Endodermal cell (in vitro differentiated cells): ENCODE data around the gene LIMK2. TPM values are rescaled to one million over a fixed set of nuclear protein-coding genes. Genes with fewer than 3 reads are reported as not detected.

Source experiments
- DNase-seq: peaks from one replicate; pipeline ENCODE4 v3.0.0-alpha.2; 2017
- H3K27ac ChIP-seq: 2 replicates; pipeline ENCODE4 v1.5.1; 2013; ENCODE audit warnings: mild to moderate bottlenecking, low read depth, low read length, moderate library complexity
- H3K27me3 ChIP-seq: 2 replicates; pipeline ENCODE4 v1.6.1; 2013; ENCODE audit warnings: mild to moderate bottlenecking, low read length, moderate library complexity; ENCODE audit not compliant: insufficient read depth, control insufficient read depth, poor library complexity, severe bottlenecking
- H3K36me3 ChIP-seq: 2 replicates; pipeline ENCODE4 v1.7.0; 2013; ENCODE audit warnings: mild to moderate bottlenecking, low read length, moderate library complexity; ENCODE audit not compliant: control insufficient read depth, insufficient read depth
- H3K4me1 ChIP-seq: one replicate; pipeline ENCODE4 v1.7.0; 2013; ENCODE audit warnings: low read length; ENCODE audit not compliant: control insufficient read depth, insufficient read depth
- H3K4me3 ChIP-seq: 2 replicates; pipeline ENCODE4 v1.5.1; 2013; ENCODE audit warnings: mild to moderate bottlenecking, low read length, moderate library complexity
- H3K9ac ChIP-seq: 2 replicates; pipeline ENCODE4 v1.6.1; 2013; ENCODE audit warnings: mild to moderate bottlenecking, low read length, moderate library complexity; ENCODE audit not compliant: poor library complexity, severe bottlenecking; ENCODE audit errors: extremely low read depth
- H3K9me3 ChIP-seq: 2 replicates; pipeline ENCODE4 v1.6.1; 2013; ENCODE audit warnings: mild to moderate bottlenecking, low read length, moderate library complexity; ENCODE audit not compliant: control insufficient read depth
- H3K27ac Mint-ChIP-seq: 2 replicates; pipeline ENCODE4 v1.8.0; 2020; ENCODE audit warnings: mixed read lengths
- H3K27me3 Mint-ChIP-seq: 2 replicates; pipeline ENCODE4 v1.8.0; 2021; ENCODE audit warnings: mild to moderate bottlenecking, mixed read lengths; ENCODE audit not compliant: insufficient read depth
- H3K36me3 Mint-ChIP-seq: 2 replicates; pipeline ENCODE4 v1.8.0; 2020; ENCODE audit warnings: low read depth, mixed read lengths
- H3K4me1 Mint-ChIP-seq: 2 replicates; pipeline ENCODE4 v1.8.0; 2020; ENCODE audit warnings: mixed read lengths
- H3K4me3 Mint-ChIP-seq: 2 replicates; pipeline ENCODE4 v1.8.0; 2020; ENCODE audit warnings: mild to moderate bottlenecking, moderate library complexity, mixed read lengths
- H3K9me3 Mint-ChIP-seq: 2 replicates; pipeline ENCODE4 v1.8.0; 2020; ENCODE audit warnings: mild to moderate bottlenecking, mixed read lengths
- CTCF ChIP-seq: fragments of 200-600 bp; sonication (generic); conservative IDR thresholded peaks from 2 replicates; pipeline ENCODE4 v1.5.0; 2021; ENCODE audit warnings: antibody characterized with exemption, mild to moderate bottlenecking
- WGBS, 2 experiments: methylation state at CpG; one replicate each; pipeline versions ENCODE4 v1.1.5 to v1.1.7; 2013; ENCODE audit warnings: missing lambda C conversion rate in 2 of 2, mixed read lengths in 1 of 2; ENCODE audit not compliant: insufficient coverage in 1 of 2, insufficient read length in 1 of 2; 5-methylcytosine and 5-hydroxymethylcytosine counted together
- total RNA-seq, 2 donors: library from RNA; stranded (reverse); fragmentation: NEBNext Ultra II Directional in 1 of 2; extraction: Animal tissue kit (Norgen Biotek cat#: 25700) in 1 of 2; gene quantifications; 2 replicates in 1 of 2; 3 replicates in 1 of 2; pipeline ENCODE4 v1.2.1, GENCODE V29; 2021

Gene LIMK2
- total RNA-seq, 2 donors from 2014 or later, result 41.4 to 42.2 TPM

- Mint-ChIP-seq H3K9me3 (no peaks in the 10 kb centered on the region), H3K4me1 (no peaks in the 10 kb centered on the region), H3K27me3 (no peaks in the 10 kb centered on the region), H3K4me3 (no peak overlapping the region), H3K27ac (no peak overlapping the region), H3K36me3 (peaks cover 65% of the 10 kb centered on the region)
- TF ChIP-seq CTCF, result no peak
- Histone ChIP-seq H3K9ac (no peak overlapping the region), H3K4me1 (no peaks in the 10 kb centered on the region), H3K9me3 (no peaks in the 10 kb centered on the region), H3K4me3 (no peak overlapping the region), H3K27me3 (no peaks in the 10 kb centered on the region), H3K27ac (no peak overlapping the region), H3K36me3 (peaks cover 44% of the 10 kb centered on the region)
- WGBS, 2 experiments, result 95 to 97% methylated on average over 6 of the region's 6 CpGs
- DNase-seq, result no peak
Measured at GRCh38 chr22:31263896-31264640, 52.0 kb downstream of the LIMK2 start.

GRCh38 chr22:31268281-31268680 lies 56.2 kb downstream of the LIMK2 start:
- H3K27me3 Mint-ChIP-seq, result no peaks in the 10 kb centered on the region
- H3K4me3 Mint-ChIP-seq, result no peak overlapping the region
- WGBS, 2 experiments, result 80 to 100% methylated on average over 1 to 2 of the region's 2 CpGs
- Histone ChIP-seq H3K9ac (no peak overlapping the region), H3K4me3 (no peak overlapping the region), H3K27me3 (no peaks in the 10 kb centered on the region), H3K4me1 (peaks cover 5% of the 10 kb centered on the region), H3K9me3 (no peaks in the 10 kb centered on the region), H3K27ac (no peak overlapping the region), H3K36me3 (peaks cover 33% of the 10 kb centered on the region)
- H3K27ac Mint-ChIP-seq, result no peak overlapping the region
- TF ChIP-seq CTCF, result no peak
- H3K9me3 Mint-ChIP-seq, result no peaks in the 10 kb centered on the region
- peaks cover 58% of the 10 kb centered on the region for H3K36me3 Mint-ChIP-seq
- no peak for DNase-seq
- peaks cover 18% of the 10 kb centered on the region for H3K4me1 Mint-ChIP-seq

GRCh38 chr22:31269892-31270579 lies 57.9 kb downstream of the LIMK2 start:
- Mint-ChIP-seq H3K36me3 (peaks cover 62% of the 10 kb centered on the region), H3K4me1 (peaks cover 18% of the 10 kb centered on the region), H3K27ac (peak overlapping the region; percentile 91), H3K27me3 (no peaks in the 10 kb centered on the region), H3K9me3 (no peaks in the 10 kb centered on the region), H3K4me3 (no peak overlapping the region)
- Histone ChIP-seq H3K27ac (no peak overlapping the region), H3K9ac (no peak overlapping the region), H3K27me3 (no peaks in the 10 kb centered on the region), H3K4me1 (peaks cover 5% of the 10 kb centered on the region), H3K36me3 (peaks cover 45% of the 10 kb centered on the region), H3K4me3 (no peak overlapping the region), H3K9me3 (no peaks in the 10 kb centered on the region)
- WGBS, 2 experiments, result 68 to 71% methylated on average over 3 of the region's 3 CpGs
- TF ChIP-seq CTCF, result peak; percentile 45
- peak; percentile 92 for DNase-seq
